Fibroblast of upper back skin (primary cell): ENCODE measurements around the gene FANCI.
A peak's percentile ranks its signal among the peaks of the same experiment; 100 is the strongest.

Source experiments
- DNase-seq: peaks from one replicate; pipeline ENCODE4 v3.0.0-alpha.2; 2013

Gene FANCI

GRCh38 chr15:89243691-89244573 lies at the start of gene FANCI:
Gene FANCI, plus strand, starts transcription at chr15:89243979. Its CDS starts 3,669 bp downstream, at chr15:89247648.
- peak; percentile 92 for DNase-seq

- DNase-seq = no peak
Measured at GRCh38 chr15:89194608-89195007, 49.2 kb upstream of the FANCI start.

- DNase-seq = peak; percentile 64
Measured at GRCh38 chr15:89195836-89196235, 47.9 kb upstream of the FANCI start.

- no peak for DNase-seq
Measured at GRCh38 chr15:89196241-89196640, 47.5 kb upstream of the FANCI start.

GRCh38 chr15:89196994-89197393 lies 46.8 kb upstream of the FANCI start:
- DNase-seq = no peak

- no peak for DNase-seq
Measured at GRCh38 chr15:89197503-89197971, 46.2 kb upstream of the FANCI start.

- no peak for DNase-seq
Measured at GRCh38 chr15:89198196-89198595, 45.6 kb upstream of the FANCI start.

GRCh38 chr15:89198934-89199333 lies 44.8 kb upstream of the FANCI start:
- no peak for DNase-seq

GRCh38 chr15:89199746-89200145 lies 44.0 kb upstream of the FANCI start:
- DNase-seq = no peak

- DNase-seq = no peak
Measured at GRCh38 chr15:89200182-89200581, 43.6 kb upstream of the FANCI start.

- DNase-seq = no peak
Measured at GRCh38 chr15:89201465-89202005, 42.2 kb upstream of the FANCI start.

GRCh38 chr15:89203705-89204273 lies 40.0 kb upstream of the FANCI start:
- no peak for DNase-seq

- no peak for DNase-seq
Measured at GRCh38 chr15:89205991-89206585, 37.7 kb upstream of the FANCI start.

GRCh38 chr15:89206908-89207331 lies 36.9 kb upstream of the FANCI start:
- DNase-seq = peak; percentile 66

GRCh38 chr15:89208256-89208655 lies 35.5 kb upstream of the FANCI start:
- no peak for DNase-seq

- DNase-seq = no peak
Measured at GRCh38 chr15:89209057-89209456, 34.7 kb upstream of the FANCI start.

- DNase-seq = no peak
Measured at GRCh38 chr15:89211678-89212170, 32.1 kb upstream of the FANCI start.

- no peak for DNase-seq
Measured at GRCh38 chr15:89215627-89216026, 28.2 kb upstream of the FANCI start.

GRCh38 chr15:89217031-89217430 lies 26.7 kb upstream of the FANCI start:
- DNase-seq = no peak

GRCh38 chr15:89217686-89218376 lies 25.9 kb upstream of the FANCI start:
- DNase-seq = no peak

GRCh38 chr15:89218531-89218930 lies 25.2 kb upstream of the FANCI start:
- no peak for DNase-seq

- DNase-seq = no peak
Measured at GRCh38 chr15:89221543-89221942, 22.2 kb upstream of the FANCI start, which contains the start of gene RLBP1. Gene RLBP1, minus strand, starts transcription at chr15:89221579. Its CDS starts 2,604 bp downstream, at chr15:89218975.

- DNase-seq = no peak
Measured at GRCh38 chr15:89225588-89225987, 18.2 kb upstream of the FANCI start.
